ENCODE measurements around the gene MRPS18A.
A peak's percentile ranks its signal among the peaks of the same experiment; 100 is the strongest.

Gene MRPS18A

GRCh38 chr6:43687437-43688347 lies at the start of gene MRPS18A:
Gene MRPS18A (minus strand): TSS chr6:43687791. CDS start chr6:43687779, 12 bp downstream.
- peak; percentile 37 to 64 (median 44) for DNase-seq (ENCODE audit: low read depth in 3 of 3, low spot score in 1 of 3)

GRCh38 chr6:43736844-43737243 lies 49.3 kb upstream of the MRPS18A start:
- no peak for DNase-seq (ENCODE audit: low read depth in 3 of 3, low spot score in 1 of 3)

- DNase-seq (ENCODE audit: low read depth in 3 of 3, low spot score in 1 of 3) = no peak
Measured at GRCh38 chr6:43736211-43736786, 48.7 kb upstream of the MRPS18A start.

GRCh38 chr6:43735642-43736199 lies 48.1 kb upstream of the MRPS18A start:
- no peak for DNase-seq (ENCODE audit: low read depth in 3 of 3, low spot score in 1 of 3)

GRCh38 chr6:43734294-43734665 lies 46.7 kb upstream of the MRPS18A start:
- no peak for DNase-seq (ENCODE audit: low read depth in 3 of 3, low spot score in 1 of 3)

- peak in 1 of 3 donors; percentile 24 for DNase-seq (ENCODE audit: low read depth in 3 of 3, low spot score in 1 of 3)
Measured at GRCh38 chr6:43733471-43734293, 46.1 kb upstream of the MRPS18A start.

GRCh38 chr6:43730634-43731033 lies 43.0 kb upstream of the MRPS18A start:
- no peak for DNase-seq (ENCODE audit: low read depth in 3 of 3, low spot score in 1 of 3)

- no peak for DNase-seq (ENCODE audit: low read depth in 3 of 3, low spot score in 1 of 3)
Measured at GRCh38 chr6:43729537-43729936, 41.9 kb upstream of the MRPS18A start.

GRCh38 chr6:43728586-43728985 lies 41.0 kb upstream of the MRPS18A start:
- DNase-seq (ENCODE audit: low read depth in 3 of 3, low spot score in 1 of 3) = no peak

- no peak for DNase-seq (ENCODE audit: low read depth in 3 of 3, low spot score in 1 of 3)
Measured at GRCh38 chr6:43727634-43728033, 40.0 kb upstream of the MRPS18A start.

GRCh38 chr6:43725643-43726580 lies 38.3 kb upstream of the MRPS18A start:
- no peak for DNase-seq (ENCODE audit: low read depth in 3 of 3, low spot score in 1 of 3)

- DNase-seq (ENCODE audit: low read depth in 3 of 3, low spot score in 1 of 3) = peak in 2 of 3 donors; percentile 15 to 64
Measured at GRCh38 chr6:43724914-43725642, 37.5 kb upstream of the MRPS18A start.

- DNase-seq (ENCODE audit: low read depth in 3 of 3, low spot score in 1 of 3) = no peak
Measured at GRCh38 chr6:43724354-43724753, 36.8 kb upstream of the MRPS18A start.

GRCh38 chr6:43723737-43724295 lies 36.2 kb upstream of the MRPS18A start:
- DNase-seq (ENCODE audit: low read depth in 3 of 3, low spot score in 1 of 3) = peak; percentile 20 to 52 (median 35)

GRCh38 chr6:43722920-43723545 lies 35.4 kb upstream of the MRPS18A start:
- no peak for DNase-seq (ENCODE audit: low read depth in 3 of 3, low spot score in 1 of 3)

GRCh38 chr6:43720999-43721398 lies 33.4 kb upstream of the MRPS18A start:
- DNase-seq (ENCODE audit: low read depth in 3 of 3, low spot score in 1 of 3) = no peak

GRCh38 chr6:43719511-43719910 lies 31.9 kb upstream of the MRPS18A start:
- no peak for DNase-seq (ENCODE audit: low read depth in 3 of 3, low spot score in 1 of 3)

GRCh38 chr6:43718387-43719105 lies 31.0 kb upstream of the MRPS18A start:
- DNase-seq (ENCODE audit: low read depth in 3 of 3, low spot score in 1 of 3) = no peak

Data from stimulated activated CD4-positive, alpha-beta T cell treated with anti-CD3 and anti-CD28 coated beads, TNF-alpha, amount 100 ng/mL, for 1 hour (primary cell).